ENCODE results near the gene SLC2A8. TPM values are rescaled to one million over a fixed set of nuclear protein-coding genes. Genes with fewer than 3 reads are reported as not detected.

Gene SLC2A8
- total RNA-seq, 4 donors from 2014 or later: 9.6 to 95.8 (median 29.4) TPM

GRCh38 chr9:127399736-127400269, 2.8 kb downstream of the SLC2A8 start:
- intact Hi-C loops (cut with DNase I; ENCODE audit: low total_unique reads): loop anchor here (10.0 kb wide), 1 partner anchor 185 kb away; no protein-coding TSS in a partner anchor
- in situ Hi-C loops (cut with MboI; ENCODE audit: low pct_ligation_motif_present in 1 of 4, low pct_unique_long_range_greater_than_20kb in 1 of 4, low sequenced_read_pairs in 3 of 4): no loop called here
- WGBS, 2 donors (ENCODE audit: low coverage in 1 of 2): 97 to 100% methylated on average over 1 to 14 of the region's 14 CpGs
- Histone ChIP-seq H3K27ac (no peak overlapping the region), H3K4me1 (peaks cover 7 to 22% (median 12%) of the 10 kb centered on the region in 4 donors), H3K9me3 (no peaks in the 10 kb centered on the region), H3K27me3 (no peaks in the 10 kb centered on the region), H3K36me3 (peaks cover 0 to 5% (median 0%) of the 10 kb centered on the region in 4 donors), H3K4me3 (no peak overlapping the region)
- DNase-seq: no peak
- TF ChIP-seq POLR2A (IDR thresholded peaks at IDR 0.05) (no peak), CTCF (IDR thresholded peaks at IDR 0.05) (no peak), POLR2AphosphoS5 (IDR thresholded peaks at IDR 0.05) (no peak), EP300 (IDR thresholded peaks at IDR 0.05; ENCODE audit: low read depth) (no peak)

DNA sequence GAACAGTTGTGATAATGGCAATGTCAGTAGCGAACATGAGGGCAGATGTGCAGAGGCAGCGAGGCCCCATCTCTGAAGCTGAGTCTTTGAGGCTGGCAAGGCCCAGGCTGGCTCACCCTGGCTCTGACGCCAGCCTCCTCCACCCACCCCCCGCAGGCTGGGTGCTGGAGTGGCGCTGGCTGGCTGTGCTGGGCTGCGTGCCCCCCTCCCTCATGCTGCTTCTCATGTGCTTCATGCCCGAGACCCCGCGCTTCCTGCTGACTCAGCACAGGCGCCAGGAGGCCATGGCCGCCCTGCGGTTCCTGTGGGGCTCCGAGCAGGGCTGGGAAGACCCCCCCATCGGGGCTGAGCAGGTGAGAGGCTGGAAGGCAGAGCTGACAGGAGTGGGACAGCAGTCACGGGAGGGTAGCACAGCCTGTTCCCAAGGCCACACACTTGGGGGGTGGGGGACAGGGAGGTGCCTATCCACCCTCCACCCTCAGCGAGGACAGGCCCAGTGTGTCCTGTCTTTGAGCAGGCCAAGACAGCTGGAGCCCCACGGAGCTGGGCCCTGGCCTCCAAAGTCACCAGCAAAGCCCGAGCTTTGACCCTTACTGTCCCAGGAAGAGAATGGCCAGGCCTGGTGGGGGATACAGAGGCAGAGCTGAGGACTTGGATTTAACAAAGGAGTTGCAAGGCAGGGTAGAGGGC, 5.6 kb downstream of the SLC2A8 start:
- peaks cover 0 to 5% (median 0%) of the 10 kb centered on the region in 4 donors for H3K36me3 ChIP-seq
- TF ChIP-seq EP300 (IDR thresholded peaks at IDR 0.05; ENCODE audit: low read depth) (no peak), POLR2AphosphoS5 (IDR thresholded peaks at IDR 0.05) (no peak)
- H3K27ac ChIP-seq: no peak overlapping the region
- 80% methylated on average over 17 of the region's 18 CpGs; no CpG with 5 or more reads in 1 of the 2 donors for WGBS, 2 donors (ENCODE audit: low coverage in 1 of 2)
- peaks cover 7 to 15% (median 10%) of the 10 kb centered on the region in 4 donors for H3K4me1 ChIP-seq
- H3K27me3 ChIP-seq: no peaks in the 10 kb centered on the region
- intact Hi-C loops (cut with DNase I; ENCODE audit: low total_unique reads): no loop called here
- no peaks in the 10 kb centered on the region for H3K9me3 ChIP-seq
- no peak overlapping the region for H3K4me3 ChIP-seq
- DNase-seq: no peak
- in situ Hi-C loops (cut with MboI; ENCODE audit: low pct_ligation_motif_present in 1 of 4, low pct_unique_long_range_greater_than_20kb in 1 of 4, low sequenced_read_pairs in 3 of 4): no loop called here

DNA sequence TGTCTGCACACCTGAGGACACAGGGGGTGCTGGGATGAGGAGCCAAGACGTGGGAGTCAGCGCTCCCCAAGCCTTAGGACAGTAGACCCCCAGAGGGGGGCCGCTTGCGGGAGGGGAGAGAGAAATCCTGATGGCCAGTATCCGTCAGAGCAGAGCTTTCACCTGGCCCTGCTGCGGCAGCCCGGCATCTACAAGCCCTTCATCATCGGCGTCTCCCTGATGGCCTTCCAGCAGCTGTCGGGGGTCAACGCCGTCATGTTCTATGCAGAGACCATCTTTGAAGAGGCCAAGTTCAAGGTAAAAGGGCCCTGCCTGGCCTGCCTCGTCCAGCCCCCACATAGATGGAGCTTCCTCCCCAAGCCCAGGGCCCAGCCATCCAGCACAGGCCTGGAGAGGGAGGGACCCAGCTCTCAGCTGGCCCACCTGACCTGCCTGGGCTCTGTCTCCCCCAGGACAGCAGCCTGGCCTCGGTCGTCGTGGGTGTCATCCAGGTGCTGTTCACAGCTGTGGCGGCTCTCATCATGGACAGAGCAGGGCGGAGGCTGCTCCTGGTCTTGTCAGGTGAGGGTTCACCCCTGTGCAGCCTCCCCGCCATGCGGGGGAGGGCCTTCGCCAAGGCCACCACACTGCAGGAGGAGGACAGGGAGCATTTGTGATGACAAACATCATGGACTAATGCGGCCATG, 6.7 kb downstream of the SLC2A8 start:
- Histone ChIP-seq H3K4me1 (peaks cover 2 to 4% (median 2%) of the 10 kb centered on the region in 4 donors), H3K9me3 (no peaks in the 10 kb centered on the region), H3K4me3 (no peak overlapping the region), H3K27ac (no peak overlapping the region), H3K36me3 (peaks cover 0 to 5% (median 0%) of the 10 kb centered on the region in 4 donors), H3K27me3 (no peaks in the 10 kb centered on the region)
- in situ Hi-C loops (cut with MboI; ENCODE audit: low pct_ligation_motif_present in 1 of 4, low pct_unique_long_range_greater_than_20kb in 1 of 4, low sequenced_read_pairs in 3 of 4): no loop called here
- WGBS, 2 donors (ENCODE audit: low coverage in 1 of 2): 77 to 88% methylated on average over 7 to 22 of the region's 22 CpGs
- intact Hi-C loops (cut with DNase I; ENCODE audit: low total_unique reads): no loop called here
- TF ChIP-seq EP300 (IDR thresholded peaks at IDR 0.05; ENCODE audit: low read depth): no peak
- no peak for TF ChIP-seq POLR2A (IDR thresholded peaks at IDR 0.05)
- no peak for TF ChIP-seq CTCF (IDR thresholded peaks at IDR 0.05)
- TF ChIP-seq POLR2AphosphoS5 (IDR thresholded peaks at IDR 0.05): no peak
- DNase-seq: no peak

DNA sequence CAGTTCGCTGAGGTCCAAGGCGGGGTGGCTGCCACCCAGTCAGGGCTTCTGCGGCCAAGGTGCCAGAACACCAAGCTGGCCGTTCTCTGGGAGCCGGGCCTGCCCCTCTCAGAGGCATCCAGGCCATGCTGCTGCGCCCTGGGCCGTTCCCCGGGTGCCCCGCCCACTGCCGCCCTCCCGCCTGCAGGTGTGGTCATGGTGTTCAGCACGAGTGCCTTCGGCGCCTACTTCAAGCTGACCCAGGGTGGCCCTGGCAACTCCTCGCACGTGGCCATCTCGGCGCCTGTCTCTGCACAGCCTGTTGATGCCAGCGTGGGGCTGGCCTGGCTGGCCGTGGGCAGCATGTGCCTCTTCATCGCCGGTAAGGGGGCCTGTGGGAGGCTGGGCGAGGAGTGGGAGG, 7.7 kb downstream of the SLC2A8 start:
- TF ChIP-seq POLR2A (IDR thresholded peaks at IDR 0.05) (no peak), EP300 (IDR thresholded peaks at IDR 0.05; ENCODE audit: low read depth) (no peak), POLR2AphosphoS5 (IDR thresholded peaks at IDR 0.05) (no peak), CTCF (IDR thresholded peaks at IDR 0.05) (no peak)
- Histone ChIP-seq H3K36me3 (peaks cover 0 to 5% (median 0%) of the 10 kb centered on the region in 4 donors), H3K27me3 (no peaks in the 10 kb centered on the region), H3K27ac (no peak overlapping the region), H3K9me3 (no peaks in the 10 kb centered on the region), H3K4me1 (no peaks in the 10 kb centered on the region), H3K4me3 (no peak overlapping the region)
- no peak for DNase-seq
- intact Hi-C loops (cut with DNase I; ENCODE audit: low total_unique reads) (no loop called here), in situ Hi-C loops (cut with MboI; ENCODE audit: low pct_ligation_motif_present in 1 of 4, low pct_unique_long_range_greater_than_20kb in 1 of 4, low sequenced_read_pairs in 3 of 4) (no loop called here)
- WGBS, 2 donors (ENCODE audit: low coverage in 1 of 2): 89% methylated on average over 21 of the region's 23 CpGs; no CpG with 5 or more reads in 1 of the 2 donors
